SK-N-SH (cell line): Measurements from ENCODE around the gene ACSL1. TPM values are rescaled to one million over a fixed set of nuclear protein-coding genes. Genes with fewer than 3 reads are reported as not detected.

ENCODE experiments used
- CTCF ChIA-PET: fragments of 300-600, 350-600 bp; formaldehyde crosslinking; extraction: SDS; loops from one replicate; lab custom pipeline; 2021; lab: Yijun Ruan, JAX
- POLR2A ChIA-PET: fragments of 350-600 bp; sonication (Branson Sonifier 250); formaldehyde crosslinking; extraction: SDS; loops from one replicate; lab custom pipeline; 2020; ENCODE audit warnings: antibody characterized with exemption, inconsistent platforms; lab: Yijun Ruan, JAX
- DNase-seq: peaks from one replicate; pipeline ENCODE4 v3.0.0; 2012
- H2AFZ ChIP-seq: fragments of 200-600 bp; sonication (generic); 2 replicates; pipeline ENCODE4 v1.8.1; 2016; ENCODE audit warnings: antibody characterized with exemption, mild to moderate bottlenecking, low read depth
- H3F3A ChIP-seq: fragments of 200-600 bp; sonication (generic); replicated peaks from 2 replicates; pipeline ENCODE3; 2016; ENCODE audit warnings: antibody characterized with exemption, mild to moderate bottlenecking; ENCODE audit not compliant: insufficient read depth
- H3K27ac ChIP-seq, 2 experiments: fragments of 200-500 bp in 1 of 2; fragments of 200-600 bp in 1 of 2; sonication (Bioruptor generic) in 1 of 2; sonication (generic), shearing (Covaris generic) in 1 of 2; 2 replicates each; pipeline versions ENCODE4 v1.5.1 to v1.6.1; 2014 to 2016; ENCODE audit warnings: low read depth in 2 of 2, inconsistent platforms in 1 of 2, low read length in 1 of 2, mild to moderate bottlenecking in 1 of 2, mixed read lengths in 1 of 2
- H3K27me3 ChIP-seq: fragments of 200-600 bp; sonication (generic), shearing (Covaris generic); 2 replicates; pipeline ENCODE4 v1.6.1; 2016; ENCODE audit warnings: mixed run types; ENCODE audit not compliant: insufficient read depth
- H3K36me3 ChIP-seq, 2 experiments: fragments of 200-500 bp in 1 of 2; fragments of 200-600 bp in 1 of 2; sonication (Bioruptor generic) in 1 of 2; sonication (generic) in 1 of 2; replicated peaks in 1 of 2; 2 replicates each; pipeline versions ENCODE3 to v1.5.1; 2014 to 2016; ENCODE audit warnings: low read length in 1 of 2, mild to moderate bottlenecking in 1 of 2; ENCODE audit not compliant: insufficient read depth in 2 of 2, control insufficient read depth in 1 of 2
- H3K4me1 ChIP-seq, 2 experiments: fragments of 200-500 bp in 1 of 2; fragments of 200-600 bp in 1 of 2; sonication (Bioruptor generic) in 1 of 2; sonication (generic), shearing (Covaris generic) in 1 of 2; 2 replicates each; pipeline versions ENCODE4 v1.5.1 to v1.6.1; 2014 to 2016; ENCODE audit warnings: low read depth in 1 of 2, low read length in 1 of 2, mixed run types in 1 of 2; ENCODE audit not compliant: insufficient read depth in 2 of 2, control insufficient read depth in 1 of 2
- H3K4me2 ChIP-seq: fragments of 200-600 bp; sonication (generic), shearing (Covaris generic); 2 replicates; pipeline ENCODE4 v1.6.1; 2017; ENCODE audit warnings: mixed run types
- H3K4me3 ChIP-seq, 2 experiments: fragments of 200-500 bp in 1 of 2; fragments of 200-600 bp in 1 of 2; sonication (Bioruptor generic) in 1 of 2; sonication (generic), shearing (Covaris generic) in 1 of 2; 2 replicates each; pipeline versions ENCODE4 v1.5.1 to v1.8.1; 2014 to 2016; ENCODE audit warnings: low read depth in 2 of 2, inconsistent platforms in 1 of 2, low read length in 1 of 2, mild to moderate bottlenecking in 1 of 2, mixed read lengths in 1 of 2, moderate library complexity in 1 of 2
- H3K79me2 ChIP-seq: fragments of 200-600 bp; sonication (generic); 2 replicates; pipeline ENCODE4 v1.8.1; 2017; ENCODE audit warnings: mild to moderate bottlenecking; ENCODE audit not compliant: insufficient read depth
- H3K9ac ChIP-seq: fragments of 200-600 bp; sonication (generic); 2 replicates; pipeline ENCODE4 v1.6.1; 2017; ENCODE audit warnings: mixed run types
- H3K9me2 ChIP-seq: fragments of 200-600 bp; sonication (generic); 2 replicates; pipeline ENCODE4 v1.6.1; 2017; ENCODE audit warnings: mixed run types
- H3K9me3 ChIP-seq: fragments of 200-600 bp; sonication (generic); 2 replicates; pipeline ENCODE4 v1.6.1; 2017; ENCODE audit warnings: mixed run types, mild to moderate bottlenecking, moderate library complexity
- H4K20me1 ChIP-seq: fragments of 200-600 bp; sonication (generic); 2 replicates; pipeline ENCODE4 v1.6.1; 2017; ENCODE audit warnings: mild to moderate bottlenecking, mixed run types; ENCODE audit not compliant: insufficient read depth
- POLR2AphosphoS5 ChIP-seq: IDR thresholded peaks from 2 replicates; pipeline ENCODE4 v1.6.1; 2012; ENCODE audit warnings: low read depth, low read length
- RXRA ChIP-seq: IDR thresholded peaks from 2 replicates; pipeline ENCODE4 v1.4.0; 2012; ENCODE audit warnings: low read depth, mild to moderate bottlenecking, borderline replicate concordance
- WGBS: methylation state at CpG from one replicate; pipeline ENCODE4 v1.1.6; 2017; ENCODE audit warnings: low lambda C conversion rate; 5-methylcytosine and 5-hydroxymethylcytosine counted together
- polyA plus RNA-seq, 3 experiments: library from polyadenylated mRNA; depleted of rRNA; stranded (reverse); fragments of >200 nt; gene quantifications; 2 replicates each; pipeline ENCODE4 v1.2.3, GENCODE V29; 2012
- small RNA-seq, 7 experiments: library from RNA; depleted of rRNA; stranded (forward); fragments of <200 nt; gene quantifications; one replicate each; pipeline ENCODE3, GENCODE V24; 2012

ACSL1 gene
- polyA plus RNA-seq, 1 of the 3 experiments (the other 2 are of a cell fraction), result 7.9 TPM

DNA sequence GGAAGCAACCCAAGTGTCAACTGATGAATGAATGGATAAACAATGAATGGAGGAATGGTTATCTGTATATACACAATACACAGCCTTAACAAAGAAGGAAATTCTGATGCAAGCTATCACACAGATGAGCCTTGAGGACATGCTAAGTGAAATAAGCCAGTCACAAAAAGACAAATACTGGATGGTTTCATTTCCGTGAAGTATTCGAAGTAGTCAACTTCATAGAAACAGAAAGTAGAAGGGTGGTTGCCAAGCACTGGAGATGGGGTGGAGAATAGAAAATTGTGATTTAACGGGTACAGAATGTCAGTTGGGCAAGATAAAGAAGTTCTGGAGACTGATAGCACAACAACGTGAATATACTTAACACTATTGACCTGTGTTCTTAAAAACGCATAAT is 120.1 kb downstream of the ACSL1 start:
- CTCF ChIA-PET, result no interaction called here
- no peaks in the 10 kb centered on the region for H3K9me2 ChIP-seq
- DNase-seq, result no peak
- H3K27me3 ChIP-seq, result no peaks in the 10 kb centered on the region
- 98% methylated on average over 5 of the region's 5 CpGs for WGBS
- H3K4me3 ChIP-seq, result no peak overlapping the region
- no peaks in the 10 kb centered on the region for H3K79me2 ChIP-seq
- H3K4me2 ChIP-seq, result no peak overlapping the region
- no peaks in the 10 kb centered on the region for H4K20me1 ChIP-seq
- no peaks in the 10 kb centered on the region for H3F3A ChIP-seq
- peaks cover 26 to 28% of the 10 kb centered on the region in 2 experiments for H3K36me3 ChIP-seq
- no peak overlapping the region for H3K9ac ChIP-seq
- 0 out of 2 replicates have a peak, but pooled peaks cover 4% of the 10 kb centered on the region for H3K9me3 ChIP-seq
- no peak overlapping the region for H3K27ac ChIP-seq
- H3K4me1 ChIP-seq, result no peaks in the 10 kb centered on the region
- H2AFZ ChIP-seq, result no peak overlapping the region
- POLR2A ChIA-PET, result no interaction called here
- no peak for TF ChIP-seq RXRA
- TF ChIP-seq POLR2AphosphoS5, result no peak

Small RNA genes within 50 kb of the gene (small RNA-seq; reads per million reads assigned to genes)
- gene MIR3945, result 0 reads per million in 7 experiments

Other genes with a start within 250 kb of the ACSL1 start
- 15.5 and 21.8 TPM in 2 replicates for gene CASP3, start 176.5 kb downstream of the ACSL1 start, polyA plus RNA-seq (2012; rRNA removed)
- 8.0 and 11.9 TPM in 2 replicates for gene PRIMPOL, start 176.2 kb downstream of the ACSL1 start, polyA plus RNA-seq (2012; rRNA removed)
- 8.7 and 9.6 TPM in 2 replicates for gene CENPU, start 91.9 kb downstream of the ACSL1 start, polyA plus RNA-seq (2012; rRNA removed)
- gene HELT, start 192.5 kb upstream of the ACSL1 start, polyA plus RNA-seq (2012; rRNA removed), result not detected in 2 replicates